GM18505 (cell line): ENCODE results near the gene FAM193A.
"Not testable (repeated sequence)": the region's sequence is repeated elsewhere in the genome, so short reads cannot be mapped to it uniquely, and the experiment has no call there.

ENCODE experiments used
- ATAC-seq: cut with Tn5 transposase; IDR thresholded peaks from one replicate; pipeline ENCODE4 v1.9.1; 2021; ENCODE audit not compliant: unreplicated experiment
- POLR2A ChIP-seq: IDR thresholded peaks from 4 replicates; pipeline ENCODE4 v1.6.1; 2011; ENCODE audit warnings: borderline replicate concordance; ENCODE audit not compliant: insufficient read depth, insufficient read length; ENCODE audit errors: extremely low read depth

The FAM193A gene

GRCh38 chr4:2507855-2508254, 28.6 kb upstream of the FAM193A start:
- no peak for TF ChIP-seq POLR2A
- no peak for ATAC-seq

- ATAC-seq = no peak
- no peak for TF ChIP-seq POLR2A
Measured at GRCh38 chr4:2510351-2511259, 25.8 kb upstream of the FAM193A start.

- ATAC-seq = no peak
Measured at GRCh38 chr4:2511645-2512131, 24.8 kb upstream of the FAM193A start.

GRCh38 chr4:2512396-2513135, 23.9 kb upstream of the FAM193A start:
- no peak for TF ChIP-seq POLR2A
- ATAC-seq = no peak

More at GRCh38 chr4:2511645-2512131, 24.8 kb upstream of the FAM193A start:
- TF ChIP-seq POLR2A = no peak

GRCh38 chr4:2514193-2514592, 22.3 kb upstream of the FAM193A start:
- ATAC-seq = not testable (repeated sequence)

- not testable (repeated sequence) for ATAC-seq
Measured at GRCh38 chr4:2514944-2515343, 21.5 kb upstream of the FAM193A start.

GRCh38 chr4:2515830-2516550, 20.5 kb upstream of the FAM193A start:
- no peak for ATAC-seq
- TF ChIP-seq POLR2A = no peak

- TF ChIP-seq POLR2A = no peak
- no peak for ATAC-seq
Measured at GRCh38 chr4:2516635-2517034, 19.8 kb upstream of the FAM193A start.

GRCh38 chr4:2526559-2526958, 9.9 kb upstream of the FAM193A start:
- TF ChIP-seq POLR2A = no peak
- no peak for ATAC-seq

- no peak for TF ChIP-seq POLR2A
- no peak for ATAC-seq
Measured at GRCh38 chr4:2534904-2535375, 1.5 kb upstream of the FAM193A start.

GRCh38 chr4:2535376-2536192, 863 bp upstream of the FAM193A start:
- TF ChIP-seq POLR2A = peak; percentile 48
- peak; percentile 19 for ATAC-seq

- peak; percentile 44 for TF ChIP-seq POLR2A
- ATAC-seq = peak; percentile 28
Measured at GRCh38 chr4:2537011-2537830, 774 bp downstream of the FAM193A start.

- ATAC-seq = not testable (repeated sequence)
Measured at GRCh38 chr4:2543580-2544191, 7.2 kb downstream of the FAM193A start.
